Endothelial cell of umbilical vein (primary cell): ENCODE data around the gene PTH1R. TPM values are rescaled to one million over a fixed set of nuclear protein-coding genes. Genes with fewer than 3 reads are reported as not detected.

Source experiments
- BruUV-seq: library from RNA; stranded (reverse); fragments of 400-500 nt; replicated peaks from 2 replicates; lab custom pipeline; 2021; lab: Mats Ljungman, UMichigan
- CTCF ChIA-PET: fragments of 300-600, 350-600 bp; sonication (Branson Sonifier 250); formaldehyde crosslinking; loops from one replicate; lab custom pipeline; 2021; ENCODE audit warnings: antibody characterized with exemption, inconsistent platforms; lab: Charles Lee
- POLR2A ChIA-PET: fragments of 300-600, 350-600 bp; sonication (Branson Sonifier 250); formaldehyde crosslinking; loops from one replicate; lab custom pipeline; 2021; ENCODE audit warnings: antibody characterized with exemption, inconsistent platforms; lab: Charles Lee
- DNase-seq: peaks from one replicate; pipeline ENCODE4 v3.0.0-alpha.2; 2011; ENCODE audit warnings: low read depth, low spot score
- FAIRE-seq: peaks from 2 replicates; lab custom pipeline; 2011; peaks lifted over from hg19 to GRCh38; lab: Jason Lieb, UNC
- H2AFZ ChIP-seq: 2 replicates; pipeline ENCODE4 v1.6.0; 2012; ENCODE audit warnings: low read depth, low read length, control low read depth, inconsistent platforms
- H3K27ac ChIP-seq: 2 replicates; pipeline ENCODE4 v1.5.1; 2011; ENCODE audit warnings: low read depth, mild to moderate bottlenecking, control low read depth, low read length, moderate library complexity; ENCODE audit not compliant: insufficient read depth
- H3K27me3 ChIP-seq, 2 experiments: 2 replicates each; pipeline versions ENCODE4 v1.6.0 to v1.6.1; 2011; ENCODE audit warnings: low read length in 2 of 2, mixed read lengths in 1 of 2; ENCODE audit not compliant: control insufficient read depth in 2 of 2, insufficient read depth in 2 of 2
- H3K36me3 ChIP-seq, 2 experiments: 2 replicates in 1 of 2; 3 replicates in 1 of 2; pipeline ENCODE4 v1.5.1; 2011; ENCODE audit warnings: low read length in 2 of 2, mild to moderate bottlenecking in 1 of 2, moderate library complexity in 1 of 2; ENCODE audit not compliant: control insufficient read depth in 2 of 2, insufficient read depth in 2 of 2; ENCODE audit errors: extremely low read depth in 1 of 2
- H3K4me1 ChIP-seq: 3 replicates; pipeline ENCODE4 v1.5.1; 2011; ENCODE audit warnings: mild to moderate bottlenecking, low read length; ENCODE audit not compliant: control insufficient read depth, insufficient read depth; ENCODE audit errors: extremely low read depth
- H3K4me2 ChIP-seq: 2 replicates; pipeline ENCODE4 v1.6.1; 2011; ENCODE audit warnings: low read length, control low read depth, mixed read lengths; ENCODE audit not compliant: insufficient read depth
- H3K4me3 ChIP-seq, 3 experiments: fragments of 200-600 bp in 1 of 3; sonication (generic), shearing (Covaris generic) in 1 of 3; replicated peaks in 1 of 3; 2 replicates each; pipeline ENCODE4 v1.5.1; 2011 to 2016; ENCODE audit warnings: control low read depth in 3 of 3, low read length in 3 of 3, mild to moderate bottlenecking in 2 of 3, inconsistent platforms in 1 of 3, low read depth in 1 of 3, moderate library complexity in 1 of 3; ENCODE audit not compliant: insufficient read depth in 1 of 3
- H3K79me2 ChIP-seq: 2 replicates; pipeline ENCODE4 v1.6.0; 2012; ENCODE audit warnings: low read length, inconsistent platforms; ENCODE audit not compliant: control insufficient read depth, insufficient read depth
- H3K9ac ChIP-seq: replicated peaks from 2 replicates; pipeline ENCODE3; 2011; ENCODE audit warnings: low read length, control low read depth; ENCODE audit not compliant: insufficient read depth; ENCODE audit errors: extremely low read depth
- H3K9me1 ChIP-seq: replicated peaks from 3 replicates; pipeline ENCODE4 v1.6.0; 2011; ENCODE audit warnings: mild to moderate bottlenecking, low read length; ENCODE audit not compliant: control insufficient read depth, insufficient read depth; ENCODE audit errors: extremely low read depth
- H3K9me3 ChIP-seq: replicated peaks from 2 replicates; pipeline ENCODE4 v1.5.1; 2012; ENCODE audit warnings: low read length, inconsistent platforms; ENCODE audit not compliant: control insufficient read depth, insufficient read depth
- H4K20me1 ChIP-seq: replicated peaks from 2 replicates; pipeline ENCODE3; 2011; ENCODE audit warnings: mild to moderate bottlenecking, low read length; ENCODE audit not compliant: control insufficient read depth, insufficient read depth; ENCODE audit errors: extremely low read depth
- CTCF ChIP-seq, 2 donors: IDR thresholded peaks; 1 replicate in 1 of 2; 2 replicates in 1 of 2; pipeline ENCODE4 v1.5.1; 2011; ENCODE audit warnings: low read length in 2 of 2, mild to moderate bottlenecking in 2 of 2, moderate library complexity in 2 of 2, control low read depth in 1 of 2, inconsistent platforms in 1 of 2, low read depth in 1 of 2; ENCODE audit not compliant: insufficient read depth in 1 of 2; ENCODE audit errors: extremely low read depth in 1 of 2
- EZH2 ChIP-seq: IDR thresholded peaks from 2 replicates; pipeline ENCODE4 v1.6.1; 2012; ENCODE audit warnings: borderline replicate concordance, low read depth, mild to moderate bottlenecking, moderate library complexity, low read length, inconsistent platforms; ENCODE audit not compliant: severe bottlenecking
- FOS ChIP-seq: IDR thresholded peaks from 2 replicates; pipeline ENCODE4 v1.6.1; 2011; ENCODE audit warnings: mild to moderate bottlenecking, low read length, moderate library complexity, borderline replicate concordance; ENCODE audit not compliant: insufficient read depth
- GATA2 ChIP-seq: IDR thresholded peaks from 2 replicates; pipeline ENCODE4 v1.7.0; 2011; ENCODE audit warnings: low read depth, mild to moderate bottlenecking, moderate library complexity, mixed read lengths, low read length; ENCODE audit not compliant: insufficient read length, insufficient read depth
- JUN ChIP-seq: IDR thresholded peaks from 2 replicates; pipeline ENCODE4 v1.6.1; 2011; ENCODE audit warnings: borderline replicate concordance, low read depth; ENCODE audit not compliant: insufficient read length, insufficient read depth
- MAX ChIP-seq: IDR thresholded peaks from 2 replicates; pipeline ENCODE4 v1.6.1; 2011; ENCODE audit not compliant: insufficient read depth, insufficient read length
- MYC ChIP-seq: IDR thresholded peaks from one replicate; pipeline ENCODE4 v1.6.1; 2011; ENCODE audit warnings: mild to moderate bottlenecking, low read depth, low read length
- POLR2A ChIP-seq: IDR thresholded peaks from 2 replicates; pipeline ENCODE4 v1.6.1; 2012; ENCODE audit warnings: low read depth, mild to moderate bottlenecking, control low read depth, low read length
- POLR2AphosphoS5 ChIP-seq: IDR thresholded peaks from 2 replicates; pipeline ENCODE4 v1.6.1; 2012; ENCODE audit warnings: low read depth, mild to moderate bottlenecking, control low read depth, low read length, moderate library complexity; ENCODE audit not compliant: insufficient read depth
- dilution Hi-C: fragments of 300-500 bp; cut with MboI; formaldehyde crosslinking; loops from one replicate; pipeline ENCODE4 v1.15.0; 2019; ENCODE audit warnings: low sequenced_read_pairs; ENCODE audit not compliant: extremely low pct_ligation_motif_present
- intact Hi-C: fragments of 100-400 bp; cut with micrococcal nuclease; formaldehyde crosslinking; loops from one replicate; pipeline ENCODE4 v1.10.0; 2022
- polyA plus RNA-seq, 4 experiments: library from polyadenylated mRNA; depleted of rRNA in 3 of 4; stranded (reverse) in 3 of 4; unstranded in 1 of 4; fragments of >200 nt; gene quantifications; 2 replicates each; pipeline versions ENCODE4 v1.2.1 to v1.2.3, GENCODE V29; 2011 to 2012; ENCODE audit warnings: missing spikeins in 1 of 4
- total RNA-seq: library from RNA; stranded (reverse); gene quantifications from 2 replicates; pipeline ENCODE4 v1.2.3, GENCODE V29; 2021

Gene PTH1R
- total and polyA plus RNA-seq, 2 donors (not counting 3 experiments of a cell fraction or from before 2014, with no cell fraction given), result 0.08 to 0.46 TPM

DNA sequence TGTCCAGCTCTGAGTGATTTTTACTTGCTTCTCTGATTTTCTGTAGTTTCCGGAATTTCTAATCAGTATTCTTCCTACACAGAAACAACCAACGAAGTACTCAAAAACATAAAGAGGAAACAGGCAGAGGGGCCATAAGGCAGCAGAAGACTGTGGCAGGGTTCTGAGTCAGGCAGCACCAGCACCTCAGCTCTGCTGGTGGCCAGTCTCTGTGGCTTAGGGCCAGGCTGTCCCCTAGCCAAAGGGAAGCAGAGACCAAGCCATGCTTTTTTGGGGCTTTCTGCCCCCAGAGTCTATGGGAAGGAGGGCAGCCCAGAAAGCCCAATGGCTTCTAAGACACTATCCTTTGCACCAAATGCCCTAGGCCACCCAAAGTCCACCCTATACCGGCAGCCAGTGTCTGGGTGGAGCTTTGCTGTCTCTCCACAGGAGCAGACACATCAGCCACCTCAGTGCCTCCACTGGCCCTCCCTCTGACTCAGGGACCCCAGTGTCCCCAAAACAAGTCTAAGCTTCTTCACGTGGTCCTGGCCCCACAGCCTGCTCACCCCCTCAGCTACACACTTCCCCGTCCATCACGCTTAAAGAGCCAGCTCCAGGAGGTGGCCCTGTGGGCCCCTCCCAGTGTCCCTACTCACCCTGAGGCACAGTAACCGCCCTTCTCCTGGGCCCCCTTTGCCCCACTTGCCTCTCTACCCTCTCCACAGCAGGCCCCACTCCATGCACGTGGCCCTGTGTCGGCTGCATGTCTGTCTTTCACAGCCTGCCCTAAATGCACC, 52.8 kb downstream of the PTH1R start:
- intact Hi-C loops, result no loop called here
- Histone ChIP-seq H3K4me3 (no peak overlapping the region), H3K9me1 (no peaks in the 10 kb centered on the region), H3K4me2 (no peak overlapping the region), H3K9ac (no peak overlapping the region), H3K36me3 (peaks cover 0 to 3% of the 10 kb centered on the region in 2 experiments), H3K9me3 (no peaks in the 10 kb centered on the region), H3K27me3 (no peaks in the 10 kb centered on the region), H3K4me1 (peaks cover 69% of the 10 kb centered on the region), H2AFZ (no peak overlapping the region), H4K20me1 (no peaks in the 10 kb centered on the region), H3K79me2 (peaks cover 76% of the 10 kb centered on the region), H3K27ac (peak overlapping the region; percentile 60)
- POLR2A ChIA-PET, result interaction anchor here (0.7 to 1.8 kb wide), 3 partner anchors 17 to 49 kb away, joined by 3 to 7 read pairs (median 6); partner anchors contain the start of gene NBEAL2
- DNase-seq, result peak; percentile 73
- TF ChIP-seq POLR2AphosphoS5 (no peak), GATA2 (no peak), MAX (no peak), JUN (no peak), CTCF (IDR thresholded peaks at IDR 0.05; ENCODE audit: extremely low read depth in 1 of 2, insufficient read depth in 1 of 2, low read depth in 1 of 2, low read length in 2 of 2) (no peak), MYC (no peak), POLR2A (no peak), EZH2 (no peak), FOS (no peak)
- no TSS peak for BruUV-seq
- peak; percentile 82 for FAIRE-seq
- CTCF ChIA-PET, result interaction anchor here (0.9 to 2.2 kb wide), 8 partner anchors 12 to 52 kb away, joined by 3 to 10 read pairs (median 4); partner anchors contain the start of gene CCDC12
- dilution Hi-C loops, result no loop called here
